Measurements from ENCODE around the gene ZCCHC17. TPM values are rescaled to one million over a fixed set of nuclear protein-coding genes. Genes with fewer than 3 reads are reported as not detected.

ZCCHC17 gene
- total RNA-seq, 1 donor from 2014 or later, result 64.5 TPM

DNA sequence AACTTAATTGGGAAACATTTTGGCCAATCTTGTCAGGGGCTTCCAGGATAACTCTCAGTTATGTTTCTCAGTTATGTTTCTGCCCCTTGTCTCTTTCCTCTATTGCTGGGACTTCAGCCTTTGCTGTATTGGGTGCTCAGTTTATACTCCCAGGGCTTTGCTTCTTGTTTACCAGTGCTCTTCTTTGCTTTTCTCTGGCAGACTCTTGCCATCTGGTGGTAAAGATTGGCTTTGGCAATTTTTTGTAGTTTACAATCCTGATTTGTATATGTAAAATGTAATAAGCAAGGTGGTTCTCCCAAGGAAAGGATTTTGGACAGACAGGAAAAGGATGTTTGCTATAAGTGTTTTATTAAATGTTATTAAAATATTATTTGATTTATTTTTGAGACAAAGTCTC lies 38.2 kb downstream of the ZCCHC17 start:
- peaks cover 1% of the 10 kb centered on the region for H3K9me3 Mint-ChIP-seq (ENCODE audit: unreplicated experiment)
- H3K36me3 Mint-ChIP-seq (ENCODE audit: unreplicated experiment), result no peaks in the 10 kb centered on the region
- TF ChIP-seq, protein P1, sequence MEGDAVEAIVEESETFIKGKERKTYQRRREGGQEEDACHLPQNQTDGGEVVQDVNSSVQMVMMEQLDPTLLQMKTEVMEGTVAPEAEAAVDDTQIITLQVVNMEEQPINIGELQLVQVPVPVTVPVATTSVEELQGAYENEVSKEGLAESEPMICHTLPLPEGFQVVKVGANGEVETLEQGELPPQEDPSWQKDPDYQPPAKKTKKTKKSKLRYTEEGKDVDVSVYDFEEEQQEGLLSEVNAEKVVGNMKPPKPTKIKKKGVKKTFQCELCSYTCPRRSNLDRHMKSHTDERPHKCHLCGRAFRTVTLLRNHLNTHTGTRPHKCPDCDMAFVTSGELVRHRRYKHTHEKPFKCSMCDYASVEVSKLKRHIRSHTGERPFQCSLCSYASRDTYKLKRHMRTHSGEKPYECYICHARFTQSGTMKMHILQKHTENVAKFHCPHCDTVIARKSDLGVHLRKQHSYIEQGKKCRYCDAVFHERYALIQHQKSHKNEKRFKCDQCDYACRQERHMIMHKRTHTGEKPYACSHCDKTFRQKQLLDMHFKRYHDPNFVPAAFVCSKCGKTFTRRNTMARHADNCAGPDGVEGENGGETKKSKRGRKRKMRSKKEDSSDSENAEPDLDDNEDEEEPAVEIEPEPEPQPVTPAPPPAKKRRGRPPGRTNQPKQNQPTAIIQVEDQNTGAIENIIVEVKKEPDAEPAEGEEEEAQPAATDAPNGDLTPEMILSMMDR (IDR thresholded peaks at IDR 0.05; ENCODE audit: partially characterized antibody, unreplicated experiment), result no peak
- peaks cover 6% of the 10 kb centered on the region for H3K4me1 Mint-ChIP-seq (ENCODE audit: low read depth, unreplicated experiment)
- no peak overlapping the region for H3K27ac Mint-ChIP-seq (ENCODE audit: unreplicated experiment)
- no peaks in the 10 kb centered on the region for H3K27me3 Mint-ChIP-seq (ENCODE audit: unreplicated experiment)
- no peak overlapping the region for H3K4me3 Mint-ChIP-seq (ENCODE audit: unreplicated experiment)
- DNase-seq, result no peak

DNA sequence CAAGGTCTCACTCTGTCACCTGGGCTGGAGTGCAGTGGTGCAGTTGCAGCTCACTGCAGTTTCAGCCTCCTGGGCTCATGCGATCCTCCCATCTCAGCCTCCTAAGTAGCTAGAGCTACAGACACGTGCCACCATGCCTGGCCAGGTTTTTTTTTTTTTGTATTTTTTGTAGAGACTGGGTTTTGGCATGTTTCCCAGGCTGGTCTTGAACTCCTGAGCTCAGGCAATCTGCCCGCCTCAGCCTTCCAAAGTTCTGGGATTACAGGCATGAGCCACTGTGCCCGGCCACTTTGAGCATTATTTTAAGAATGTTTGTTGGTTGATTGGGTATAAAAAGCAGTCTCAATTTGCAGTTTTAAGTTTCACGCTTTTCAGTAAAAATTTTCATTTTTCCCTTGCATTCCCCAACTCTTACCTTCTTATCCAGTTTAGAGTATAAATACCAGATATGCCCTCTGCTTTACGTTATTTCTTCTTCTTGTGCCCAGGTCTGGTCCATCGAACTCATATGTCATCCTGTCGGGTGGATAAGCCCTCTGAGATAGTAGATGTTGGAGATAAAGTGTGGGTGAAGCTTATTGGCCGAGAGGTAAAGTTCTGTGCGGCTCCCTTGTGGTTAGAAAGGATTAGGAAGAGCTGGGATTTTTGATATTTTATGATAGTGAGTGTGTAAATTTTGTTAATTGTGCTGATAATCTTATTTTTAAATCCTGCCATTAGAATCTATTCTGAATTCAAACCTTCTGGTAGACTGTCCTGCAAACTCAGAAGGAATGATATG lies 40.0 kb downstream of the ZCCHC17 start:
- peaks cover 3% of the 10 kb centered on the region for H3K4me1 Mint-ChIP-seq (ENCODE audit: low read depth, unreplicated experiment)
- H3K9me3 Mint-ChIP-seq (ENCODE audit: unreplicated experiment), result peaks cover 1% of the 10 kb centered on the region
- H3K27me3 Mint-ChIP-seq (ENCODE audit: unreplicated experiment), result no peaks in the 10 kb centered on the region
- H3K36me3 Mint-ChIP-seq (ENCODE audit: unreplicated experiment), result no peaks in the 10 kb centered on the region
- no peak for DNase-seq
- H3K27ac Mint-ChIP-seq (ENCODE audit: unreplicated experiment), result no peak overlapping the region
- H3K4me3 Mint-ChIP-seq (ENCODE audit: unreplicated experiment), result no peak overlapping the region
- TF ChIP-seq, protein P1 (IDR thresholded peaks at IDR 0.05; ENCODE audit: partially characterized antibody, unreplicated experiment), result no peak

DNA sequence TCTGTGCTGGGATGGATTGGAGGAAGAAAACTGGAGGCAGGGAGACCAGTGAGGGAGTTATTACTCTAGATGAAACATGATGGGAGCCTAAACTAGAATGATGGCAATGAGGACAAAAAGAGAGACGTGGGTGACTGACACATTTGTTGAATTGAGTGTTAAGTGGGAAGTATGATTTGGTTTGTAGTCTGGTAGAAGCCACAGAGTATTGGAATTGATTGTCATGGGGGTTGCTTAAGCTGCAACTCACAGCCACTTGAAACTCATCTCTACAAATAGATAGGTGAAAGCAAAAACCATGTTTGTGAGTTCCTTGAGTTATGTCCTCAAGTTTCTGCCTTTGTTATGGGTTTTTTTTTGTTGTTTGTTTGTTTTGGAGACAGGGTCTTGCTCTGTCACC lies 47.7 kb downstream of the ZCCHC17 start:
- Mint-ChIP-seq H3K9me3 (ENCODE audit: unreplicated experiment) (no peaks in the 10 kb centered on the region), H3K4me3 (ENCODE audit: unreplicated experiment) (no peak overlapping the region), H3K27me3 (ENCODE audit: unreplicated experiment) (no peaks in the 10 kb centered on the region), H3K36me3 (ENCODE audit: unreplicated experiment) (no peaks in the 10 kb centered on the region), H3K27ac (ENCODE audit: unreplicated experiment) (no peak overlapping the region), H3K4me1 (ENCODE audit: low read depth, unreplicated experiment) (no peaks in the 10 kb centered on the region)
- DNase-seq, result no peak
- TF ChIP-seq, protein P1 (IDR thresholded peaks at IDR 0.05; ENCODE audit: partially characterized antibody, unreplicated experiment), result no peak

DNA sequence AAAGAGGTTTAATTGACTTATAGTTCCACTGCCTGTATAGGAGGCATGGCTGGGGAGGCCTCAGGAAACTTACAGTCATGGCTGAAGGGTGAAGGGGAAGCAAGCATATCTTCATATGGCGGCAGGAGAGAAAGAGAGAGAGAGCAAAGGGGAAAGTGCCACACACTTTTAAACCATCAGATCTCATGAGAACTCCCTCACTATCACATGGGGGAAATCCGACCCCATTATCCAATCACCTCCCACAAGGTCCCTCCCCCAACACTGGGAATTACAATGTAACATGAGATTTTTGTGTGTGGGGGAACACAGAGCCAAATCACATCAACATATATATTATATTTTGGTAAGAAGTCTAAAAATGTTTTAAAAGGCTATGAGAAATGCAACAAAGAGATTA lies 48.8 kb downstream of the ZCCHC17 start:
- Mint-ChIP-seq H3K9me3 (ENCODE audit: unreplicated experiment) (no peaks in the 10 kb centered on the region), H3K27me3 (ENCODE audit: unreplicated experiment) (no peaks in the 10 kb centered on the region), H3K4me3 (ENCODE audit: unreplicated experiment) (peak overlapping the region; percentile 39), H3K27ac (ENCODE audit: unreplicated experiment) (no peak overlapping the region), H3K36me3 (ENCODE audit: unreplicated experiment) (no peaks in the 10 kb centered on the region), H3K4me1 (ENCODE audit: low read depth, unreplicated experiment) (no peaks in the 10 kb centered on the region)
- no peak for DNase-seq
- TF ChIP-seq, protein P1 (IDR thresholded peaks at IDR 0.05; ENCODE audit: partially characterized antibody, unreplicated experiment), result no peak

DNA sequence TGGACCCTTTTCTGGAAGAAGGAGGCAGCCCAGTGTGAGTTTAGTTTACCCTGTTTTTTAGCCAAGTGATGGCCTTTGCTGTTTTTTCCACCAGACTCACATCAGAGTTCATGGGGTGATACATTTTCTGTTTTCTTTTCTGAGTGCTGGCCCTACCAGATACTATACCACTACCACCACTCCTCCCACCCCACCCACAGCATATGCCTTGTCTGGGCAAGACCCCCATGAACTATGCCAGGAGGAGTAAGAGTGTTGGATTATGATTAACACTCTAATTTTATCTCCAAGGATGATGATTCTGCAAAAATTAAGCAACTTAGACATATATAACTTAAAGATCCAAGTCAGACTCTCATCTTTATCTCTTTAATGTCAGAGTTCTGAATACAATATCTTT lies 50.0 kb downstream of the ZCCHC17 start:
- Mint-ChIP-seq H3K4me3 (ENCODE audit: unreplicated experiment) (no peak overlapping the region), H3K4me1 (ENCODE audit: low read depth, unreplicated experiment) (no peaks in the 10 kb centered on the region), H3K27me3 (ENCODE audit: unreplicated experiment) (no peaks in the 10 kb centered on the region)

More for the DNA sequence above, 50.0 kb downstream of the ZCCHC17 start:
- TF ChIP-seq, protein P1 (IDR thresholded peaks at IDR 0.05; ENCODE audit: partially characterized antibody, unreplicated experiment), result no peak
- no peak overlapping the region for H3K27ac Mint-ChIP-seq (ENCODE audit: unreplicated experiment)
- DNase-seq, result no peak
- no peaks in the 10 kb centered on the region for H3K36me3 Mint-ChIP-seq (ENCODE audit: unreplicated experiment)
- H3K9me3 Mint-ChIP-seq (ENCODE audit: unreplicated experiment), result no peaks in the 10 kb centered on the region

Measured in glutamatergic neuron (in vitro differentiated cells).